Aorta (tissue), 5 donors: Measurements from ENCODE around the gene FAM187B. TPM values are rescaled to one million over a fixed set of nuclear protein-coding genes. Genes with fewer than 3 reads are reported as not detected.
"Not testable (repeated sequence)": the region's sequence is repeated elsewhere in the genome, so short reads cannot be mapped to it uniquely, and the experiment has no call there.

Experiments
- ATAC-seq: fragments of 200-7000 bp; cut with Tn5 transposase; one replicate; pipeline ENCODE4 v1.9.1; 2022; ENCODE audit warnings: moderate library complexity; ENCODE audit not compliant: low FRiP score
- DNase-seq, 2 donors: peaks; one replicate each; pipeline ENCODE4 v3.0.0-alpha.2; 2020
- H3K27ac ChIP-seq, 2 donors: one replicate each; pipeline ENCODE4 v1.5.1; 2013; ENCODE audit warnings: low read length in 2 of 2, mild to moderate bottlenecking in 2 of 2, moderate library complexity in 2 of 2, control low read depth in 1 of 2, inconsistent platforms in 1 of 2, low read depth in 1 of 2
- H3K27me3 ChIP-seq, 2 donors: one replicate each; pipeline ENCODE4 v1.6.1; 2013; ENCODE audit warnings: control low read depth in 1 of 2, low read length in 1 of 2, mild to moderate bottlenecking in 1 of 2, moderate library complexity in 1 of 2; ENCODE audit not compliant: insufficient read depth in 2 of 2, control insufficient read depth in 1 of 2
- H3K36me3 ChIP-seq, 2 donors: one replicate each; pipeline ENCODE4 v1.6.1; 2013; ENCODE audit warnings: control low read depth in 1 of 2, low read length in 1 of 2, mild to moderate bottlenecking in 1 of 2; ENCODE audit not compliant: insufficient read depth in 2 of 2, control insufficient read depth in 1 of 2
- H3K4me1 ChIP-seq, 2 donors: one replicate each; pipeline ENCODE4 v1.6.1; 2013; ENCODE audit warnings: low read length in 2 of 2, control low read depth in 1 of 2, mild to moderate bottlenecking in 1 of 2, moderate library complexity in 1 of 2; ENCODE audit not compliant: insufficient read depth in 2 of 2, control insufficient read depth in 1 of 2
- H3K4me3 ChIP-seq, 2 donors: one replicate each; pipeline ENCODE4 v1.5.1; 2013; ENCODE audit warnings: low read length in 2 of 2, control low read depth in 1 of 2, mild to moderate bottlenecking in 1 of 2
- H3K9me3 ChIP-seq: one replicate; pipeline ENCODE4 v1.6.1; 2013; ENCODE audit warnings: mild to moderate bottlenecking, low read length; ENCODE audit not compliant: control insufficient read depth
- WGBS, 2 donors: extraction: QIAGEN DNeasy Blood & Tissue Kit; methylation state at CpG; one replicate each; pipeline ENCODE4 v1.1.7; 2013; 5-methylcytosine and 5-hydroxymethylcytosine counted together
- intact Hi-C, 2 donors: fragments of 100-400 bp; cut with DNase I; formaldehyde crosslinking; loops; one replicate each; pipeline versions ENCODE4 v1.14.2 to v1.15.0; 2022
- polyA plus RNA-seq, 2 donors: library from polyadenylated mRNA; stranded (reverse); fragments of 200-250 nt; gene quantifications; one replicate each; pipeline ENCODE4 v1.2.3, GENCODE V29; 2013
- total RNA-seq, 2 donors: library from RNA; stranded (reverse); fragmentation: NEBNext Ultra II Directional; extraction: Animal tissue kit (Norgen Biotek cat#: 25700); gene quantifications; one replicate each; pipeline ENCODE4 v1.2.1, GENCODE V29; 2021
- donor health status: healthy with polysubstance abuse.
- donor health status: Bipolar disorder and iron deficiency.
- donor health status: DM: no; HTN: no; CAD: no.
- donor health status: DM: no; HTN: no; CAD: no.
- donor health status: DM: yes; HTN: yes; CAD: no.

FAM187B gene
- total and polyA plus RNA-seq, 4 donors, result not detected

DNA sequence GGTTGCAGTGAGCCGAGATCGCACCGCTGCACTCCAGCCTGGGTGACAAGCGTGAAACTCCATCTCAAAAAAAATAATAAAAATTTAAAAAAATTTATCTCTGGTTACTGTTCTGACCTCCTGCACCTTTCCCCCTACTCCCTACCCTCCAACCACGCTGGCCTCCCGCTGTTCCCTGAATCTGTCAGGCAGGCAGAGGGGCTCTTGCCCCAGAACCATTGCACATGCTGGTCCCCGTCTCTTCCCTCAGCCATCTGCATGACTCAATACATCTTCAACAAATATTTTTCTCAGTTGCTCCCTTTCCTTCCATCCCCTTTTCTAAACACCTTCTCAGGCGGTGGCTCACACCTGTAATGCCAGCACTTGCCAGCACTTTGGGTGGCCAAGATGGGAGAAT is 1.1 kb upstream of the FAM187B start:
- no peak overlapping the region for H3K4me3 ChIP-seq
- H3K27me3 ChIP-seq, result peaks cover 0 to 2% of the 10 kb centered on the region in 2 donors
- no peaks in the 10 kb centered on the region for H3K36me3 ChIP-seq
- DNase-seq (no peak), ATAC-seq (no peak)
- 92 to 93% methylated on average over 8 of the region's 8 CpGs for WGBS, 2 donors
- H3K27ac ChIP-seq, result no peak overlapping the region
- H3K9me3 ChIP-seq, result no peaks in the 10 kb centered on the region
- intact Hi-C loops, result no loop called here
- H3K4me1 ChIP-seq, result no peaks in the 10 kb centered on the region

GRCh38 chr19:35226748-35227147 is 1.8 kb downstream of the FAM187B start:
- H3K9me3 ChIP-seq, result peaks cover 6% of the 10 kb centered on the region
- 88 to 90% methylated on average over 5 of the region's 5 CpGs for WGBS, 2 donors
- no peaks in the 10 kb centered on the region for H3K4me1 ChIP-seq
- no peak overlapping the region for H3K27ac ChIP-seq
- H3K27me3 ChIP-seq, result no peaks in the 10 kb centered on the region
- H3K36me3 ChIP-seq, result no peaks in the 10 kb centered on the region
- no peak for ATAC-seq
- H3K4me3 ChIP-seq, result no peak overlapping the region
- intact Hi-C loops, result no loop called here
- DNase-seq, result no peak

DNA sequence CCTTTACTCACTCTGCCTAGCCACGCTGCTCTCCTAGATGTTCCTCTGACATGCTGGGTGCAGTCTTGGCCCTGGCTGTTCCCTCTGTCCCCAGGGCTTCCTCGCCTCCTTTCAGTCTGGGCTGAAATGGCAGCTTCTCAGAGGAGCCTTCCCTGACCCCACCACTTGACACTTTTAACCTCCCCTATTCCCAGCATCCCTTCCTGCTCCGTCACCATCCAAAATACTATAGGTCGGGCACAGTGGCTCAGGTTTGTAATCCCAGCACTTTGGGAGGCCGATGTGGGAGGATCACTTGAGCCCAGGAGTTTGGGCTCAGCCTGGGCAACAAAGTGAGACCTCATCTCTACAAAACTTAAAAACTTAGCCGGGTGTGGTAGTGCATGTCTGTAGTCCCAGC is 2.6 kb downstream of the FAM187B start:
- no peaks in the 10 kb centered on the region for H3K4me1 ChIP-seq
- WGBS, 2 donors, result 82 to 85% methylated on average over 6 of the region's 6 CpGs
- peaks cover 6% of the 10 kb centered on the region for H3K9me3 ChIP-seq
- ATAC-seq (no peak), DNase-seq (peak in 1 of 2 donors; percentile 34)
- H3K27ac ChIP-seq, result no peak overlapping the region
- no peaks in the 10 kb centered on the region for H3K36me3 ChIP-seq
- H3K4me3 ChIP-seq, result no peak overlapping the region
- no peaks in the 10 kb centered on the region for H3K27me3 ChIP-seq
- intact Hi-C loops, result no loop called here

- intact Hi-C loops, result no loop called here
- Histone ChIP-seq H3K4me1 (no peaks in the 10 kb centered on the region), H3K27me3 (no peaks in the 10 kb centered on the region), H3K36me3 (no peaks in the 10 kb centered on the region), H3K27ac (no peak overlapping the region), H3K4me3 (no peak overlapping the region), H3K9me3 (peaks cover 9% of the 10 kb centered on the region)
- 37 to 41% methylated on average over 35 to 41 of the region's 41 CpGs for whole genome bisulfite sequencing, 2 donors
- ATAC-seq, result no peak
- DNase-seq, result no peak
Measured at GRCh38 chr19:35224681-35225571, 3.6 kb downstream of the FAM187B start.

DNA sequence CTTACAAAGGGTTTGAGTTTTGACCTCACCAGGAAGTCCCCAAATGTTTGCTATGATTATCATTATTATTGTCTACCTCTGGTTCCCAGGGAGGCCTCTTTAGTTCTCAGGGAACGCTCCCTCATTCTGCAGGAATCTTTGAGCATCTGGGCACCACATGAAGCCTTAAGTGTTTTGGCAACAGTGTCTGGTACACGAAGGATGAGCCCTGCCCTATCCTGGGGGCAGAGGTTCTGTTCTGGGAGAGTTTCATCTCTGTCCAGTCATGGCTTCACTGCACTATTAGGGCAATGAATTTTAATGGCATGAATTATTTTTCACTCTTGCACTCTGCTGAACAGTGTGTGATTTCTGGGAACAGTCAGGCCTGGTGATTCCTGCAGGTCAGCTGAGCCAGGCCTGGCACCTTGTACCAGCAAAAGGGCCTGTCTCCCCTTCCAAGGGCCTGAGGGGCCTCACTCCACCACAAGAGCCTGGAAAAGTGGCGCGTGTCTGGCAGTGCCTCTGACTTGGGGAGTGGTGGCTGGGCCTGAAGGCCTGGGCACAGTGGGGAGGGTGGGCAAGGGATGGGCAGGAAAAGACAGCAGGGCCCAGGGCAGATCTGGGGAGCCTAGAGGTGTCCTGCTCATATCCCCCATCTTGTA is 4.6 kb downstream of the FAM187B start:
- Histone ChIP-seq H3K4me1 (no peaks in the 10 kb centered on the region), H3K4me3 (no peak overlapping the region), H3K27ac (no peak overlapping the region), H3K36me3 (no peaks in the 10 kb centered on the region), H3K27me3 (no peaks in the 10 kb centered on the region), H3K9me3 (peaks cover 11% of the 10 kb centered on the region)
- ATAC-seq (no peak), DNase-seq (no peak)
- WGBS, 2 donors, result 77% methylated on average over 4 of the region's 4 CpGs
- intact Hi-C loops, result no loop called here

- 53 to 70% methylated on average over 6 of the region's 6 CpGs for WGBS, 2 donors
- intact Hi-C loops, result no loop called here
- no peaks in the 10 kb centered on the region for H3K36me3 ChIP-seq
- no peak overlapping the region for H3K4me3 ChIP-seq
- ATAC-seq, result no peak
- no peaks in the 10 kb centered on the region for H3K27me3 ChIP-seq
- H3K4me1 ChIP-seq, result no peaks in the 10 kb centered on the region
- peaks cover 11% of the 10 kb centered on the region for H3K9me3 ChIP-seq
- no peak overlapping the region for H3K27ac ChIP-seq
- DNase-seq, result no peak
Measured at GRCh38 chr19:35223084-35223790, 5.3 kb downstream of the FAM187B start.

GRCh38 chr19:35222373-35223015 is 6.0 kb downstream of the FAM187B start:
- Histone ChIP-seq H3K36me3 (no peaks in the 10 kb centered on the region), H3K27me3 (no peaks in the 10 kb centered on the region), H3K4me1 (no peaks in the 10 kb centered on the region), H3K9me3 (peaks cover 11% of the 10 kb centered on the region), H3K27ac (no peak overlapping the region), H3K4me3 (no peak overlapping the region)
- no peak for ATAC-seq
- 80 to 86% methylated on average over 7 of the region's 7 CpGs for WGBS, 2 donors
- DNase-seq, result no peak
- intact Hi-C loops, result no loop called here

- H3K4me1 ChIP-seq, H3K27me3 ChIP-seq, H3K36me3 ChIP-seq, H3K27ac ChIP-seq, H3K4me3 ChIP-seq, intact Hi-C loops, DNase-seq, ATAC-seq: not testable (repeated sequence)
- peaks cover 13% of the 10 kb centered on the region for H3K9me3 ChIP-seq
- WGBS, 2 donors, result 90 to 93% methylated on average over 4 of the region's 4 CpGs
Measured at GRCh38 chr19:35220973-35221590, 7.5 kb downstream of the FAM187B start.
